ENCODE measurements around the gene MS4A4E. TPM values are rescaled to one million over a fixed set of nuclear protein-coding genes. Genes with fewer than 3 reads are reported as not detected.

The MS4A4E gene
- total and polyA plus RNA-seq, 2 experiments from 2014 or later = not detected

DNA sequence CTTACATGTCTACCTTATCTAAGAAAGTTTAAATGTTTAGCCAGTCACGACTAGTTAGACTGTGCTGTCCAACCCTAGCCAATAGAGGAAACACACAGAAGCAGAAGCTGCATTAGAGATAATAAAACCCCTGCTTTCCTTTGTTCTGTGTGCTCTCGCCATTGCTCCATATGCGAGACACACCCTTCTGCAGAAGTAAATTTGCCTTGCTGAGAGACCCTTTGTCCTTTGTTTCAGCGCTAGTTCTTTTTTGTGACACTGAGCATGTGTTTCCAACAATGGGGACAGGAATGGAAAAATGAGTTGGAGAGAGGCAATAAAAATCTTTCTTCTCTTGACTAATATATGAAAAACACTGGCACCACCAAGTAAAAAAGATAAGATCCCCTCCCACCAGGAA is 18.1 kb upstream of the MS4A4E start:
- no peak overlapping the region for H2AFZ ChIP-seq

More for the DNA sequence above, 18.1 kb upstream of the MS4A4E start:
- no peak for DNase-seq (ENCODE audit: low spot score)
- TF ChIP-seq ZNF114 (CRISPR knock-in tag; IDR thresholded peaks at IDR 0.05) (no peak), NANOG (IDR thresholded peaks at IDR 0.05; ENCODE audit: borderline replicate concordance) (no peak), JUNB (IDR thresholded peaks at IDR 0.05; ENCODE audit: unreplicated experiment) (no peak), CREB1 (CRISPR knock-in tag; IDR thresholded peaks at IDR 0.05; ENCODE audit: low read depth) (no peak), EZH2 (IDR thresholded peaks at IDR 0.05; ENCODE audit: low read depth, unreplicated experiment) (no peak)
- TF ChIP-seq, protein P1, sequence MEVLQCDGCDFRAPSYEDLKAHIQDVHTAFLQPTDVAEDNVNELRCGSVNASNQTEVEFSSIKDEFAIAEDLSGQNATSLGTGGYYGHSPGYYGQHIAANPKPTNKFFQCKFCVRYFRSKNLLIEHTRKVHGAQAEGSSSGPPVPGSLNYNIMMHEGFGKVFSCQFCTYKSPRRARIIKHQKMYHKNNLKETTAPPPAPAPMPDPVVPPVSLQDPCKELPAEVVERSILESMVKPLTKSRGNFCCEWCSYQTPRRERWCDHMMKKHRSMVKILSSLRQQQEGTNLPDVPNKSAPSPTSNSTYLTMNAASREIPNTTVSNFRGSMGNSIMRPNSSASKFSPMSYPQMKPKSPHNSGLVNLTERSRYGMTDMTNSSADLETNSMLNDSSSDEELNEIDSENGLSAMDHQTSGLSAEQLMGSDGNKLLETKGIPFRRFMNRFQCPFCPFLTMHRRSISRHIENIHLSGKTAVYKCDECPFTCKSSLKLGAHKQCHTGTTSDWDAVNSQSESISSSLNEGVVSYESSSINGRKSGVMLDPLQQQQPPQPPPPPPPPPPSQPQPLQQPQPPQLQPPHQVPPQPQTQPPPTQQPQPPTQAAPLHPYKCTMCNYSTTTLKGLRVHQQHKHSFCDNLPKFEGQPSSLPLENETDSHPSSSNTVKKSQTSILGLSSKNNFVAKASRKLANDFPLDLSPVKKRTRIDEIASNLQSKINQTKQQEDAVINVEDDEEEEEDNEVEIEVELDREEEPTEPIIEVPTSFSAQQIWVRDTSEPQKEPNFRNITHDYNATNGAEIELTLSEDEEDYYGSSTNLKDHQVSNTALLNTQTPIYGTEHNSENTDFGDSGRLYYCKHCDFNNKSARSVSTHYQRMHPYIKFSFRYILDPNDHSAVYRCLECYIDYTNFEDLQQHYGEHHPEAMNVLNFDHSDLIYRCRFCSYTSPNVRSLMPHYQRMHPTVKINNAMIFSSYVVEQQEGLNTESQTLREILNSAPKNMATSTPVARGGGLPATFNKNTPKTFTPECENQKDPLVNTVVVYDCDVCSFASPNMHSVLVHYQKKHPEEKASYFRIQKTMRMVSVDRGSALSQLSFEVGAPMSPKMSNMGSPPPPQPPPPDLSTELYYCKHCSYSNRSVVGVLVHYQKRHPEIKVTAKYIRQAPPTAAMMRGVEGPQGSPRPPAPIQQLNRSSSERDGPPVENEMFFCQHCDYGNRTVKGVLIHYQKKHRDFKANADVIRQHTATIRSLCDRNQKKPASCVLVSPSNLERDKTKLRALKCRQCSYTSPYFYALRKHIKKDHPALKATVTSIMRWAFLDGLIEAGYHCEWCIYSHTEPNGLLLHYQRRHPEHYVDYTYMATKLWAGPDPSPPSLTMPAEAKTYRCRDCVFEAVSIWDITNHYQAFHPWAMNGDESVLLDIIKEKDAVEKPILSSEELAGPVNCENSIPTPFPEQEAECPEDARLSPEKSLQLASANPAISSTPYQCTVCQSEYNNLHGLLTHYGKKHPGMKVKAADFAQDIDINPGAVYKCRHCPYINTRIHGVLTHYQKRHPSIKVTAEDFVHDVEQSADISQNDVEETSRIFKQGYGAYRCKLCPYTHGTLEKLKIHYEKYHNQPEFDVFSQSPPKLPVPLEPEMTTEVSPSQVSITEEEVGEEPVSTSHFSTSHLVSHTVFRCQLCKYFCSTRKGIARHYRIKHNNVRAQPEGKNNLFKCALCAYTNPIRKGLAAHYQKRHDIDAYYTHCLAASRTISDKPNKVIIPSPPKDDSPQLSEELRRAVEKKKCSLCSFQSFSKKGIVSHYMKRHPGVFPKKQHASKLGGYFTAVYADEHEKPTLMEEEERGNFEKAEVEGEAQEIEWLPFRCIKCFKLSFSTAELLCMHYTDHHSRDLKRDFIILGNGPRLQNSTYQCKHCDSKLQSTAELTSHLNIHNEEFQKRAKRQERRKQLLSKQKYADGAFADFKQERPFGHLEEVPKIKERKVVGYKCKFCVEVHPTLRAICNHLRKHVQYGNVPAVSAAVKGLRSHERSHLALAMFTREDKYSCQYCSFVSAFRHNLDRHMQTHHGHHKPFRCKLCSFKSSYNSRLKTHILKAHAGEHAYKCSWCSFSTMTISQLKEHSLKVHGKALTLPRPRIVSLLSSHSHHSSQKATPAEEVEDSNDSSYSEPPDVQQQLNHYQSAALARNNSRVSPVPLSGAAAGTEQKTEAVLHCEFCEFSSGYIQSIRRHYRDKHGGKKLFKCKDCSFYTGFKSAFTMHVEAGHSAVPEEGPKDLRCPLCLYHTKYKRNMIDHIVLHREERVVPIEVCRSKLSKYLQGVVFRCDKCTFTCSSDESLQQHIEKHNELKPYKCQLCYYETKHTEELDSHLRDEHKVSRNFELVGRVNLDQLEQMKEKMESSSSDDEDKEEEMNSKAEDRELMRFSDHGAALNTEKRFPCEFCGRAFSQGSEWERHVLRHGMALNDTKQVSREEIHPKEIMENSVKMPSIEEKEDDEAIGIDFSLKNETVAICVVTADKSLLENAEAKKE (CRISPR knock-in tag; IDR thresholded peaks at IDR 0.05) = no peak
- H3K9me3 Mint-ChIP-seq = peaks cover 35% of the 10 kb centered on the region
- no peaks in the 10 kb centered on the region for H3K27me3 ChIP-seq (ENCODE audit: insufficient read depth)
- no peaks in the 10 kb centered on the region for H3F3A ChIP-seq (replicated peaks; ENCODE audit: low read depth)
- H3K27ac Mint-ChIP-seq = no peak overlapping the region
- H3K36me3 ChIP-seq (ENCODE audit: insufficient read depth) = peaks cover 4% of the 10 kb centered on the region; the same call in 1 of the 2 replicates
- H3K79me2 ChIP-seq (replicated peaks; ENCODE audit: insufficient read depth) = no peaks in the 10 kb centered on the region
- no peaks in the 10 kb centered on the region for H3K4me1 ChIP-seq (ENCODE audit: insufficient read depth)
- H3K4me3 ChIP-seq = no peak overlapping the region
- H3K27me3 Mint-ChIP-seq (ENCODE audit: insufficient read depth, low read depth, poor library complexity) = peaks cover 8% of the 10 kb centered on the region
- no peaks in the 10 kb centered on the region for H3K4me1 Mint-ChIP-seq
- ATAC-seq = no peak
- H3K4me3 Mint-ChIP-seq = no peak overlapping the region
- peaks cover 15% of the 10 kb centered on the region for H3K36me3 Mint-ChIP-seq (ENCODE audit: low read depth)
- H4K20me1 ChIP-seq (replicated peaks; ENCODE audit: insufficient read depth) = no peaks in the 10 kb centered on the region
- H3K4me2 ChIP-seq = no peak overlapping the region
- H3K9me2 ChIP-seq (ENCODE audit: insufficient read depth) = no peaks in the 10 kb centered on the region; the same call in 1 of the 2 replicates
- no peak overlapping the region for H3K27ac ChIP-seq (ENCODE audit: low read depth)
